GM19043 (cell line): ENCODE measurements around the gene AUNIP.

ENCODE experiments used
- ATAC-seq: cut with Tn5 transposase; IDR thresholded peaks from one replicate; pipeline ENCODE4 v1.9.1; 2021; ENCODE audit warnings: low read depth; ENCODE audit not compliant: unreplicated experiment

Gene AUNIP

GRCh38 chr1:25811384-25812082 is 47.7 kb downstream of the AUNIP start:
- ATAC-seq, result no peak

GRCh38 chr1:25810341-25811299 is 48.6 kb downstream of the AUNIP start:
- no peak for ATAC-seq

- ATAC-seq, result no peak
These were observed 49.3 kb downstream of the AUNIP start for GRCh38 chr1:25809929-25810328.

GRCh38 chr1:25809283-25809926 is 49.9 kb downstream of the AUNIP start:
- ATAC-seq, result no peak

- no peak for ATAC-seq
These were observed 50.6 kb downstream of the AUNIP start for GRCh38 chr1:25808481-25809244.

- no peak for ATAC-seq
These were observed 51.5 kb downstream of the AUNIP start for GRCh38 chr1:25807480-25808390.

- no peak for ATAC-seq
These were observed 52.8 kb downstream of the AUNIP start for GRCh38 chr1:25806418-25806817.

GRCh38 chr1:25805863-25806225 is 53.4 kb downstream of the AUNIP start:
- ATAC-seq, result no peak

- ATAC-seq, result no peak
These were observed 54.0 kb downstream of the AUNIP start for GRCh38 chr1:25804964-25805862.

GRCh38 chr1:25804244-25804963 is 54.9 kb downstream of the AUNIP start:
- no peak for ATAC-seq

- no peak for ATAC-seq
These were observed 55.9 kb downstream of the AUNIP start for GRCh38 chr1:25803368-25803767.

- no peak for ATAC-seq
These were observed 56.3 kb downstream of the AUNIP start for GRCh38 chr1:25802915-25803314.

- no peak for ATAC-seq
These were observed 58.4 kb downstream of the AUNIP start for GRCh38 chr1:25800703-25801377.

GRCh38 chr1:25799935-25800702 is 59.1 kb downstream of the AUNIP start, which contains the start of gene SELENON:
SELENON (plus strand) TSS chr1:25800193; CDS start chr1:25800231, 38 bp downstream.
- no peak for ATAC-seq

GRCh38 chr1:25799352-25799934 is 59.8 kb downstream of the AUNIP start:
- ATAC-seq, result no peak
